GM12864 (cell line): ENCODE results near the gene LARP4.
"Not testable (repeated sequence)": the region's sequence is repeated elsewhere in the genome, so short reads cannot be mapped to it uniquely, and the experiment has no call there.

Experiments used
- DNase-seq: peaks from one replicate; pipeline ENCODE4 v3.0.0-alpha.2; 2011; ENCODE audit warnings: low read depth
- H3K4me3 ChIP-seq: 2 replicates; pipeline ENCODE4 v1.5.1; 2011; ENCODE audit warnings: mild to moderate bottlenecking, low read depth, low read length, control low read depth
- TF ChIP-seq, protein P1 (sequence below): IDR thresholded peaks from 2 replicates; pipeline ENCODE4 v1.5.1; 2011; ENCODE audit warnings: low read depth, mild to moderate bottlenecking, moderate library complexity, low read length, control low read depth, inconsistent platforms; ENCODE audit errors: missing control alignments

Gene LARP4

GRCh38 chr12:50488801-50489200 is 88.1 kb downstream of the LARP4 start:
- DNase-seq = no peak
- H3K4me3 ChIP-seq = no peak overlapping the region
- TF ChIP-seq, protein P1, sequence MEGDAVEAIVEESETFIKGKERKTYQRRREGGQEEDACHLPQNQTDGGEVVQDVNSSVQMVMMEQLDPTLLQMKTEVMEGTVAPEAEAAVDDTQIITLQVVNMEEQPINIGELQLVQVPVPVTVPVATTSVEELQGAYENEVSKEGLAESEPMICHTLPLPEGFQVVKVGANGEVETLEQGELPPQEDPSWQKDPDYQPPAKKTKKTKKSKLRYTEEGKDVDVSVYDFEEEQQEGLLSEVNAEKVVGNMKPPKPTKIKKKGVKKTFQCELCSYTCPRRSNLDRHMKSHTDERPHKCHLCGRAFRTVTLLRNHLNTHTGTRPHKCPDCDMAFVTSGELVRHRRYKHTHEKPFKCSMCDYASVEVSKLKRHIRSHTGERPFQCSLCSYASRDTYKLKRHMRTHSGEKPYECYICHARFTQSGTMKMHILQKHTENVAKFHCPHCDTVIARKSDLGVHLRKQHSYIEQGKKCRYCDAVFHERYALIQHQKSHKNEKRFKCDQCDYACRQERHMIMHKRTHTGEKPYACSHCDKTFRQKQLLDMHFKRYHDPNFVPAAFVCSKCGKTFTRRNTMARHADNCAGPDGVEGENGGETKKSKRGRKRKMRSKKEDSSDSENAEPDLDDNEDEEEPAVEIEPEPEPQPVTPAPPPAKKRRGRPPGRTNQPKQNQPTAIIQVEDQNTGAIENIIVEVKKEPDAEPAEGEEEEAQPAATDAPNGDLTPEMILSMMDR = no peak

GRCh38 chr12:50498119-50498518 is 97.4 kb downstream of the LARP4 start:
- H3K4me3 ChIP-seq, DNase-seq: not testable (repeated sequence)

DNA sequence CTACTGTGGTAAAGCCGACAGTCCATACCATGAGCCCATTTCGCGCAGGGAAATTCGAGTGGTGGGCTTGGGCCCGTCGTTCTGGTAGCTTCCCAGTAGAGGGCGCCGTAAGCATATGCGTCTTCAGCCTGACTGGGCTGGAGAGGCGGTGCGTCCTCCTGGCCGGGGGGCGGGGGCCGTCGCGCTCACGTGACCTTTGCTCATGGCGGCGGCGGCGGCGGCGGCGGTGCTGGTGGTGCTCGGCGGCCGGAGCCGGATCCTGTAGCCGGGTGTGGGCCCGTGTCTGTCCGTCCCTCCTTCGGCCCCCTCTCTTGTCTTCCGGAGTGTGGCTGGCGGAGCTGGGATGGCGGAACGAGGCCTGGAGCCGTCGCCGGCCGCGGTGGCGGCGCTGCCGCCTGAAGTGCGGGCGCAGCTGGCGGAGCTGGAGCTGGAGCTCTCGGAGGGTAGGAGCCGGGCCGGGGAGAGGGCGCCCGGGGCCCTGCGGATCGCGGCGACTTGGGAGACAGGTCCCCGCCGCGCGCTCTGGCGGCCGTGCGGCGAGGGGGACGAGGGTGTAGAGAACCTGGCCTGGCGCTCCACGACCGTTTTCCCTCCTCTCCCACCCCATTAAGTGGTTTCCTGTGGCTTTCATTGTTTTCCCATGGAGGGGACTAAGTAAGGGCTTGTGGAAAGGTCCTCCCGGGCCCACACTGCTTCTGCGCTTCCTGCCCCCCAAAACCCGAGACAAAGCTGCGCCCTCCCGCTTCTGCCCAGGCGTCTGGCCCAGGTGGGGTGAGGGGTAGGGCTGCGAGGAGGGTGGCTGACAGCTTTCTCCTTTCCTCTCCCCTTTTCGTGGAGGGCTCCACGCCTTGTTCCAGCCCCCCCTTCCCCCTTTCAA is 104.4 kb downstream of the LARP4 start, which contains the start of gene DIP2B:
TSS of gene DIP2B (plus strand) at position 188 of the 877 bp plus-strand sequence. CDS start at position 344, 156 bp downstream.
- peak; percentile 62 for DNase-seq
- H3K4me3 ChIP-seq = peak within 1 kb of the TSS; percentile 99
- TF ChIP-seq, protein P1 = peak; percentile 88

- DNase-seq = no peak
- TF ChIP-seq, protein P1 = no peak
- peak overlapping the region; percentile 99 for H3K4me3 ChIP-seq
These were observed 105.2 kb downstream of the LARP4 start for GRCh38 chr12:50505675-50506530.

GRCh38 chr12:50506753-50507473 is 106.2 kb downstream of the LARP4 start:
- TF ChIP-seq, protein P1 = no peak
- no peak for DNase-seq
- peak overlapping the region; percentile 99 for H3K4me3 ChIP-seq

DNA sequence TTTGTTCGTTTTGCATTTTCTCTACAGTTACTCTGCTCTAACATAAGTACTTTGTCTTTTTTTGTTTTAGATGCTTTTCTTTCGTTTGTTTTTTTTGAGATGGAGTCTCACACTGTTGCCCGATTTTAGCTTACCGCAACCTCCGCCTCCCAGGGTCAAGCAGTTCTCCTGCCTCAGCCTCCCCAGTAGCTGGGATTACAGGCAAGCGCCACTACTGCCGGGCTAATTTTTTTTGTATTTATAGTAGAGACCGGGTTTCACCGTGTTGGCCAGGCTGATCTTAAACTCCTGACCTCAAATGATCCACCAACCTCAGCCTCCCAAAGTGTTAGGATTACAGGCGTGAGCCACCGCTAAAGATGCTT is 106.8 kb downstream of the LARP4 start:
- no peak for DNase-seq
- TF ChIP-seq, protein P1 = no peak
- H3K4me3 ChIP-seq = no peak overlapping the region

GRCh38 chr12:50507930-50508329 is 107.2 kb downstream of the LARP4 start:
- TF ChIP-seq, protein P1 = no peak
- no peak overlapping the region for H3K4me3 ChIP-seq
- no peak for DNase-seq
